HEK293 (cell line): Measurements from ENCODE around the gene ARMC2.

Experiments used
- CTCF ChIA-PET: fragments of 350-600 bp; formaldehyde crosslinking; extraction: SDS; loops from one replicate; lab custom pipeline; 2021; ENCODE audit warnings: antibody characterized with exemption; lab: Yijun Ruan, JAX
- POLR2A ChIA-PET: fragments of 300-600 bp; formaldehyde crosslinking; extraction: SDS; loops from one replicate; lab custom pipeline; 2020; ENCODE audit warnings: antibody characterized with exemption, inconsistent platforms; lab: Yijun Ruan, JAX
- H3K27ac ChIP-seq: fragments of 200-500 bp; sonication (Bioruptor generic); 2 replicates; pipeline ENCODE4 v1.5.1; 2014; ENCODE audit warnings: low read depth, low read length, control low read depth, inconsistent platforms; ENCODE audit errors: extremely low read depth
- H3K36me3 ChIP-seq, 2 experiments: fragments of 200-500 bp in 1 of 2; sonication (Bioruptor generic) in 1 of 2; 1 replicate in 1 of 2; 2 replicates in 1 of 2; pipeline ENCODE4 v1.5.1; 2014 to 2017; ENCODE audit warnings: inconsistent platforms in 2 of 2, low read length in 2 of 2; ENCODE audit not compliant: control insufficient read depth in 2 of 2, insufficient read depth in 1 of 2
- H3K4me1 ChIP-seq: fragments of 200-500 bp; sonication (Bioruptor generic); 2 replicates; pipeline ENCODE4 v1.5.1; 2014; ENCODE audit warnings: mild to moderate bottlenecking, low read length, inconsistent platforms; ENCODE audit not compliant: control insufficient read depth, insufficient read depth
- H3K4me3 ChIP-seq: 2 replicates; pipeline ENCODE4 v1.5.1; 2011; ENCODE audit warnings: low read depth, mild to moderate bottlenecking, control low read depth, low read length, moderate library complexity
- H3K9me3 ChIP-seq: fragments of 200-500 bp; sonication (Bioruptor generic); 2 replicates; pipeline ENCODE4 v1.5.1; 2014; ENCODE audit warnings: low read depth, low read length, inconsistent platforms; ENCODE audit not compliant: control insufficient read depth, insufficient read depth
- FEZF1 ChIP-seq: fragments of 450-650 bp; formaldehyde crosslinking; IDR thresholded peaks from 2 replicates; pipeline ENCODE4 v1.5.1; 2016; ENCODE audit warnings: missing biosample characterization, missing genetic modification characterization
- GLI2 ChIP-seq: fragments of 450-650 bp; formaldehyde crosslinking; IDR thresholded peaks from 2 replicates; pipeline ENCODE4; 2017; ENCODE audit warnings: missing biosample characterization, missing genetic modification characterization, low read depth, borderline replicate concordance
- KLF10 ChIP-seq: fragments of 450-650 bp; IDR thresholded peaks from 2 replicates; pipeline ENCODE4 v1.5.1; 2018; ENCODE audit warnings: missing biosample characterization, mild to moderate bottlenecking, missing genetic modification characterization
- KLF7 ChIP-seq: fragments of 450-650 bp; formaldehyde crosslinking; IDR thresholded peaks from 2 replicates; pipeline ENCODE4 v1.5.1; 2016; ENCODE audit warnings: missing biosample characterization, missing genetic modification characterization, borderline replicate concordance
- KLF8 ChIP-seq: fragments of 450-650 bp; formaldehyde crosslinking; IDR thresholded peaks from 2 replicates; pipeline ENCODE4 v1.5.1; 2016; ENCODE audit warnings: missing biosample characterization, missing genetic modification characterization
- REPIN1 ChIP-seq: fragments of 450-650 bp; formaldehyde crosslinking; IDR thresholded peaks from 2 replicates; pipeline ENCODE4 v1.5.1; 2017; ENCODE audit warnings: missing biosample characterization, missing genetic modification characterization, low read depth
- SP3 ChIP-seq: fragments of 450-650 bp; formaldehyde crosslinking; IDR thresholded peaks from 2 replicates; pipeline ENCODE4 v1.5.1; 2016; ENCODE audit warnings: missing biosample characterization, missing genetic modification characterization
- ZBTB1 ChIP-seq: fragments of 450-650 bp; formaldehyde crosslinking; IDR thresholded peaks from 2 replicates; pipeline ENCODE4 v1.5.1; 2016; ENCODE audit warnings: missing biosample characterization, missing genetic modification characterization
- ZBTB17 ChIP-seq: fragments of 450-650 bp; formaldehyde crosslinking; IDR thresholded peaks from 2 replicates; pipeline ENCODE4 v1.5.1; 2016; ENCODE audit warnings: missing biosample characterization, missing genetic modification characterization
- ZBTB48 ChIP-seq: fragments of 450-650 bp; formaldehyde crosslinking; IDR thresholded peaks from 2 replicates; pipeline ENCODE4 v1.5.1; 2016; ENCODE audit warnings: missing biosample characterization, missing genetic modification characterization
- ZBTB49 ChIP-seq: fragments of 450-650 bp; formaldehyde crosslinking; IDR thresholded peaks from 2 replicates; pipeline ENCODE4 v1.5.1; 2016; ENCODE audit warnings: missing biosample characterization, missing genetic modification characterization, low read depth
- ZBTB6 ChIP-seq: fragments of 450-650 bp; formaldehyde crosslinking; IDR thresholded peaks from 2 replicates; pipeline ENCODE4 v1.5.1; 2017; ENCODE audit warnings: missing biosample characterization, missing genetic modification characterization
- ZFP41 ChIP-seq: fragments of 450-650 bp; formaldehyde crosslinking; IDR thresholded peaks from 2 replicates; pipeline ENCODE4 v1.5.1; 2016; ENCODE audit warnings: missing biosample characterization, missing genetic modification characterization, borderline replicate concordance
- ZFP69B ChIP-seq: fragments of 450-650 bp; formaldehyde crosslinking; IDR thresholded peaks from 2 replicates; pipeline ENCODE4 v1.5.1; 2016; ENCODE audit warnings: missing biosample characterization, missing genetic modification characterization
- ZNF140 ChIP-seq: fragments of 450-650 bp; formaldehyde crosslinking; IDR thresholded peaks from 2 replicates; pipeline ENCODE4 v1.5.1; 2016; ENCODE audit warnings: missing biosample characterization, missing genetic modification characterization
- ZNF174 ChIP-seq: fragments of 450-650 bp; formaldehyde crosslinking; IDR thresholded peaks from 2 replicates; pipeline ENCODE4 v1.5.0; 2017; ENCODE audit warnings: missing biosample characterization, mild to moderate bottlenecking, missing genetic modification characterization
- ZNF175 ChIP-seq: fragments of 450-650 bp; formaldehyde crosslinking; IDR thresholded peaks from 2 replicates; pipeline ENCODE4 v1.5.1; 2016; ENCODE audit warnings: missing biosample characterization, missing genetic modification characterization
- ZNF510 ChIP-seq: fragments of 450-650 bp; formaldehyde crosslinking; IDR thresholded peaks from 2 replicates; pipeline ENCODE4 v1.5.1; 2018; ENCODE audit warnings: mild to moderate bottlenecking, missing genetic modification characterization, missing biosample characterization; ENCODE audit not compliant: insufficient replicate concordance
- ZNF626 ChIP-seq: fragments of 450-650 bp; sonication (Bioruptor Pico); formaldehyde crosslinking; IDR thresholded peaks from 2 replicates; pipeline ENCODE4 v1.5.1; 2018; ENCODE audit warnings: missing biosample characterization, missing genetic modification characterization, inconsistent platforms
- ZNF629 ChIP-seq: fragments of 450-650 bp; formaldehyde crosslinking; IDR thresholded peaks from 2 replicates; pipeline ENCODE4 v1.5.1; 2017; ENCODE audit warnings: missing biosample characterization, missing genetic modification characterization
- ZNF830 ChIP-seq: fragments of 450-650 bp; IDR thresholded peaks from 2 replicates; pipeline ENCODE4 v1.5.0; 2018; ENCODE audit warnings: missing biosample characterization, missing genetic modification characterization, low read depth, mild to moderate bottlenecking, moderate library complexity
- ZSCAN30 ChIP-seq: fragments of 450-650 bp; IDR thresholded peaks from 2 replicates; pipeline ENCODE4 v1.5.1; 2018; ENCODE audit warnings: missing biosample characterization, mild to moderate bottlenecking, missing genetic modification characterization, moderate library complexity
- ZSCAN4 ChIP-seq: fragments of 450-650 bp; formaldehyde crosslinking; IDR thresholded peaks from 2 replicates; pipeline ENCODE4 v1.5.1; 2017; ENCODE audit warnings: missing biosample characterization, missing genetic modification characterization

The ARMC2 gene

GRCh38 chr6:108822401-108822800 lies 25.8 kb upstream of the ARMC2 start (continued):
- no peak for TF ChIP-seq REPIN1
- TF ChIP-seq ZNF175 (tag by site-specific recombination) = no peak

- TF ChIP-seq KLF10 (tag by site-specific recombination) (no peak), ZBTB6 (tag by site-specific recombination) (no peak), ZNF626 (tag by site-specific recombination) (no peak)
- Histone ChIP-seq H3K27ac (no peak overlapping the region), H3K4me1 (no peaks in the 10 kb centered on the region), H3K9me3 (no peaks in the 10 kb centered on the region), H3K4me3 (no peak overlapping the region), H3K36me3 (no peaks in the 10 kb centered on the region)
- ChIA-PET POLR2A (no interaction called here), CTCF (no interaction called here)
Observed at GRCh38 chr6:108825326-108825725, 22.9 kb upstream of the ARMC2 start.

GRCh38 chr6:108831104-108831503 lies 17.1 kb upstream of the ARMC2 start:
- ChIA-PET POLR2A (no interaction called here), CTCF (interaction anchor here (0.6 kb wide), 1 partner anchor 241 kb away, joined by 3 read pairs; no protein-coding TSS in a partner anchor)
- no peaks in the 10 kb centered on the region for H3K4me1 ChIP-seq
- H3K9me3 ChIP-seq = no peaks in the 10 kb centered on the region
- TF ChIP-seq SP3 (tag by site-specific recombination) (no peak), ZBTB48 (tag by site-specific recombination) (no peak), ZSCAN4 (no peak), ZBTB17 (no peak), KLF8 (no peak), GLI2 (no peak), FEZF1 (tag by site-specific recombination) (no peak), ZFP69B (tag by site-specific recombination) (no peak), ZNF174 (no peak), ZBTB1 (tag by site-specific recombination) (no peak), ZNF629 (tag by site-specific recombination) (no peak), ZNF140 (tag by site-specific recombination) (no peak), ZNF830 (tag by site-specific recombination) (no peak)
- no peak overlapping the region for H3K4me3 ChIP-seq
- no peaks in the 10 kb centered on the region for H3K36me3 ChIP-seq
- H3K27ac ChIP-seq = no peak overlapping the region

- no peaks in the 10 kb centered on the region for H3K36me3 ChIP-seq
- no peaks in the 10 kb centered on the region for H3K4me1 ChIP-seq
- no peak overlapping the region for H3K4me3 ChIP-seq
- ChIA-PET CTCF (interaction anchor here (0.6 to 1.0 kb wide), 3 partner anchors 13 to 289 kb away, joined by 3 read pairs; no protein-coding TSS in a partner anchor), POLR2A (interaction anchor here (0.7 kb wide), 1 partner anchor 15 kb away, joined by 4 read pairs; the partner anchor contains the start of gene ARMC2)
- H3K27ac ChIP-seq = no peak overlapping the region
- TF ChIP-seq ZFP41 (tag by site-specific recombination) (no peak), ZSCAN30 (tag by site-specific recombination) (no peak), ZNF510 (tag by site-specific recombination) (no peak), KLF7 (tag by site-specific recombination) (no peak), ZBTB49 (tag by site-specific recombination) (no peak)
- H3K9me3 ChIP-seq = no peaks in the 10 kb centered on the region
Observed at GRCh38 chr6:108832738-108833137, 15.5 kb upstream of the ARMC2 start.
